Measurements from ENCODE around the gene NDST1.
A peak's percentile ranks its signal among the peaks of the same experiment; 100 is the strongest.

Gene NDST1

GRCh38 chr5:150489360-150490295 is 18.3 kb upstream of the NDST1 start:
- peak; percentile 85 for DNase-seq

- no peak for DNase-seq
Observed at GRCh38 chr5:150490296-150490669, 17.6 kb upstream of the NDST1 start.

- no peak for DNase-seq
Observed at GRCh38 chr5:150490754-150491153, 17.2 kb upstream of the NDST1 start.

- DNase-seq: no peak
Observed at GRCh38 chr5:150491876-150492275, 16.1 kb upstream of the NDST1 start.

DNA sequence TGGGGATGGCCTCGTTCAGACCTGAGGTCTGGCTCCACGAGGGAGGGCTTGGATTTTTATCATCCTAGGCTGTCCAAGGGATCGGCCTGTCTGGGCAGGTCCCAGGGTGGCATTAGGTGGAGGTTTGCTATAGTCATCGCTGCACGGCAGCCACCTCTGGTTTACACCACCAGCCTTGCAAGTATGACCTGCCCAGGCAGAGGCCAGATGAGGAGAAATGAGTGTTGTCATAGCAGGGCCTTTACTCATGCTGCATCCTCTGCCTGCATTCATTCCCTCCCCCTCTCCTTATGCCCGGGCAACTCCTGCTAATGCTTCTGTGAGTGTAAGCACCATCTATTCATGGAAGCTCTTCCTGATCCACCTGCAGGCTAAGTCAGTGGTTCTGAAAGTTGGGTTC is 15.3 kb upstream of the NDST1 start:
- DNase-seq: no peak

GRCh38 chr5:150496098-150496497 is 11.8 kb upstream of the NDST1 start:
- no peak for DNase-seq

GRCh38 chr5:150496534-150496933 is 11.4 kb upstream of the NDST1 start:
- DNase-seq: no peak

DNA sequence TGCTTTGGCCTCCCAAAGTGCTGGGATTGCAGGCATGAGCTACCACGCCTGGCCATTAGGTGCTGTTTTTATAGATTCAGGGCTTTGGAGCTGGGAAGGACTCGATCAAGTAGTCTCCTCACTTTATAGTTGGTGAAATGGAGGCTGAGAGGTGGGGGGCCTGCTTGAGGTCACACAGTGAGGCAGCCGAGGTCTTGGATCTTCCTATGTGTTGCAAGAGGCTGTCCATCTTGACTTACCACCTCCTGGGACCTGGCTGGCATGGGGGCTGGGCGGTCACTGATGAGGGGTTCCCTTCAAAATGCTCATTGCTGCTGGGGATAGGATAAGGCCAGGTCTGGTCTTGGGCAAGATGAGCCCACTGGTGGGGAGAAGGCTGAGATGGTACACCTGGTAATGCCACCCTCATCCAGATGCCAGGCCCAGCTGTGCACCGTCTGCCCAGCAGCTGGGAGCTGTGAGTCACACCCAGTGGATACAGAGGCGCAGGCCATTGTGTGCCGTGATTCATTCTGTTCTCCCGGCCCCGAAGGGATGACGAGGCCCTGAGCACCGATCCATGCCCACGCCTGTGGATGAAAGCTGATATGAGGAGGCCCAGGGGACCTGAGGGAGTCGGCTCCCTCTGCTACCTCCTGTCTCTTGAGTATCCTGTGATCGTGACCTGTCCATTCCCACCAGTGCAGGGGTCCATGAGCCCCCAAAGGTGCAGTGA is 10.5 kb upstream of the NDST1 start:
- DNase-seq: no peak

DNA sequence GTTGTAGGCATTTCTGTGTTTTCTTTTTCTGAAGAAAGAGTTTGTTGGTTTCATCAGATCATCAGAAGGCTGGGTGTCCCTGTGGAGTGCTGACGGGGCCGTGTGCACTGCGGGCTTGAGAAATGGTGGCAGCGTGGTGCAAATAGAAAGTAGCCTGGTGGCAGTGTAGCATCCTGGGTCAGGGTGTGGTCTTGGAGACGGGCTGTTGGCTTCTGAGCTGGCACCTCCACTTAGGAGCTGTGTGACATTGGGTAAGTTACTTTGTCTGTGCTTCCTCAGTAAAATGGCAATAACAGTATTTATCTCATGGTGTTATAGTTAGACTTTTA is 10.0 kb upstream of the NDST1 start:
- DNase-seq: no peak

- DNase-seq: no peak
Observed at GRCh38 chr5:150498501-150498900, 9.4 kb upstream of the NDST1 start.

DNA sequence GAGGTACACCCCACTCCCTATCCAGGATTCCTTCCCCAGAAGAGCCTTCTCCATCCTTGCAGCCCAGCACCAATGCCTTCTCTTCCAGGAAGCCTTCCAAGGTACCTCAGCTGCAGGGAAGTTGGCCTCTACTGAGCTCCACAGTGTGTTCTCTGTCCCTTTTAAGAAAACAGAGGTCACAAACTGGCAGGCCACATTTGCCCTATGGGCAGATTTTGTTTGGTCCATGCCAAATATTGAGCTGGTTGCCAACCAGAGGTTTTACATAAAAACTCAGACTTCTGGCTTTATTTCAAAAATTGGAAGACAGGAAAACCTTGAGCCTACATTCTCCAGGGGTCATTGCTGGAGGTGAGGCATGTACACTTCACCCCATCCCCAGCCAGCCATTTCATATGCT is 9.0 kb upstream of the NDST1 start:
- no peak for DNase-seq

DNA sequence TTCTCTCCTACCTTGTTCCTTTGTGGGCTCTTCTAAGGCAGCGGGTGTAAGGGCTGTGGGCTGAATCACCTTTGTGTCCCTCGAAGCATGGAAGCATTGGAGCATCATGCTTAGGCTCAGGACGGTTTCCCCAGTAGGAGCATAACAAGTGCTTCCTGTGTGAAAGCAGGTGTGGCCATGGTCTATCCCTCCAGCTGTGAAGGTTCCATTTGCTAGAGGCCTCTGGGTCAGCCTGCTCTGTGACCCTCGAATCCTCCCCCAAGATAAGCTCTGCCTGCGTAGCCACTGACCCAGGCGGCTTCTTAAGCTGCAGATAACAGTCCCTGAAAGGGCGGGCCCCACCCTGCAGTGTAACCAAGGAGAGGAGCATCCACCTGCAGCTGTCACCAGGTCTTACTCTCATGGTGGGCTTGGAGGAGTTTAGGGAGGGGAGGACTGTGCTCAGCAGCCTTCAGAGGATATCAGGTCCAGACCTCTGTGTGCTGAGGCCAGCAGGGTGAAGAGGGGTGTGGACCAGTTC is 8.4 kb upstream of the NDST1 start:
- DNase-seq: no peak

- no peak for DNase-seq
Observed at GRCh38 chr5:150500328-150500841, 7.5 kb upstream of the NDST1 start.

DNA sequence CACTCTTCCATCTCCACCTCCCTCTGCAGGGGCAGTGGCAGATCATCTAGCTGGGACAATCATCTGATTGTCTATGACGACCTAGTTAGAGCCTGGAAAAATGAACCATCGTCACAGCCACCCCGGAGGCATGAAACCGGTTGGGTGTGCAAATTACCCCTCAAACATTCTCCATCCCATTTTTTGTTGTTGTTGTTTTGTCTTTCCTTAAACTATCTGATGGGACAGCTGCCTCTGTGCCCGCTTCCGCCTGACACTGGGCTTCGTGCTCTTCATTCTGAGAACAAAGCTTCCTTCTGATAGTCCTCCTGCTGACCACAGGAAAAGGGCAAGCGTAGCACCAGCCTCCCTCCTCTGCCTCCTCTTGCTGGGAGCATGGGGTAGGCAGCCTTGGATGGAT is 7.0 kb upstream of the NDST1 start:
- DNase-seq: no peak

DNA sequence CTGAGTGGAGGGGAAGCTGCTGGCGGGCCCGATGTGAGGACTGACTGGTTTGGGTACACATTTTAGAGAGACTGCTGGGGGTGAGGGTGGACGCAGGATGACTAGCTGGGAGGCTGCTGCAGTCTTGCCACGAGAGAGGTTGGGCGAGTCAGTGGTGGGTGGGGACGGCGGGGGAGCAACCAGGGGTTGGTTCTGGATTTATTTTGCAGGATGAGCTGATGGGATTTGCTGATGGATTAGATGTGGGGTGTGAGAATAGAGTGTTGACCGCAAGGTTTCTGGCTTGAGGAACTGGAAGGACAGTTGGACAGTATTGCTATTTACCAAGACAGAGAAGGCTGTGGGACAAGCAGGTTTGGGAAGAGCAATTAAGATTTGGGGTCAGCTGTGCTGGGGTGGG is 5.8 kb upstream of the NDST1 start:
- DNase-seq: no peak

GRCh38 chr5:150502847-150503246 is 5.1 kb upstream of the NDST1 start:
- DNase-seq: no peak

- no peak for DNase-seq
Observed at GRCh38 chr5:150503386-150503785, 4.5 kb upstream of the NDST1 start.

GRCh38 chr5:150503977-150504620 is 3.8 kb upstream of the NDST1 start:
- no peak for DNase-seq

GRCh38 chr5:150505041-150505511 is 2.9 kb upstream of the NDST1 start:
- no peak for DNase-seq

- no peak for DNase-seq
Observed at GRCh38 chr5:150505816-150506215, 2.1 kb upstream of the NDST1 start.

GRCh38 chr5:150506571-150507473 is 1.1 kb upstream of the NDST1 start:
- DNase-seq: no peak

- no peak for DNase-seq
Observed at GRCh38 chr5:150508277-150508640, 328 bp downstream of the NDST1 start.
